WTC11 (cell line): ENCODE data around the gene CYP26A1.

Experiments used
- ESRRA ChIP-seq: sonication (generic); formaldehyde crosslinking; IDR thresholded peaks from 2 replicates; pipeline ENCODE4 v1.8.1; 2022; ENCODE audit warnings: mild to moderate bottlenecking, missing genetic modification reagents, borderline replicate concordance
- KAT7 ChIP-seq: sonication (generic); formaldehyde crosslinking; IDR thresholded peaks from 2 replicates; pipeline ENCODE4 v1.8.1; 2023; ENCODE audit warnings: missing genetic modification reagents, mild to moderate bottlenecking, borderline replicate concordance

DNA sequence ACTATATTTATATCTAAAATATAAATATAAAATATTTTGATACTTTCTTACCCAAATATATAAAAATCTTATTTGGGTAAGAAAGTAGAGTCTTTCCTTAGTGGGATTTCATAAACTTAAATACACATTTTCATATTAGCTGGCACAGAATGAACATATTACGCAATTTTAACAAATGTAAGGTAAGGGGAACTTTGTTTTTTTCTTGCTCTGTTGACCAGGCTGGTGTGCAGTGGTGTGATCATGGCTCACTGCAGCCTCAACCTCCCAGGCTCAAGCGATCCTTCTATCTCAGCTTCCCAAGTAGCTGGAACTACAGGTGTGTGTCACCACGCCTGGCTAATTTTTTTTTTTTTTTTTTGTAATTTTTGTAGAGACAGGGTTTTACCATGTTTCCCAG, 18.3 kb downstream of the CYP26A1 start:
- TF ChIP-seq ESRRA (CRISPR knock-in tag) (no peak), KAT7 (CRISPR knock-in tag) (no peak)
